ENCODE measurements around the gene METRNL.

METRNL gene

DNA sequence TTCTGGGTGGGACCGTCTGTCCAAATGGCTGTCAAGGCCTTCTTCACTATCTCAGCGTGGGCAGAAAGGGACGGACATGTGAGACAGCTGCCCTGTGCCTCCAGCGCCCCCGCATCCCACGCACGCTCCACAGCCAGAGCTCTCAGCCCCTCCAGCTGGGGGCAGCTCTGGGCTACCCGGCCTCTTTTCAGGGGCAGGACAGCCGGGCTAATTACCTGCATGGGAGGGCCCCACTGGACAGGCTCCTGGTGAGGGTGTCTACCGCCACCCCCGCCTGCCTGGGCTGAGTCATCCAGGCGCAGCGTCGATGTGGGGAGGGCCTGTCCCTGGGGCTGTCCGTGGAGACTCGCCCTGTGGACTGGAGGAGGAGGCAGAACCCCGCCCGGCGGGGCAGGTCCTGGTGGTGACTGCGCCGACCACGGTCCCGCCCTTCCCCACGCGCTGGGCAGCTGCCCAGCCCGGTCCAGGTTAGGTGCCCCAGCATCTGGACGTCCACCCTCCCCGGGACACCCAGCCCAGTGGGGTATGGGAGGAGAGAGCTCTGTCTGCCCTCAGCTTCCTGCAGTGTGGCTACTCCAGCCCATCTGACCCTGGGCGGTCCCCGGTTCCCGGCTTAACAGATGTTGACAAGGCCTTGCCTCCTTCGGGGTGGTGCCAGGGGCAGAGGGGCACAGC is 5.9 kb upstream of the METRNL start:
- Histone ChIP-seq H3K27ac (ENCODE audit: low read depth, low read length) (no peak overlapping the region), H3K79me2 (ENCODE audit: control insufficient read depth, low read length) (no peaks in the 10 kb centered on the region), H3K36me3 (ENCODE audit: control insufficient read depth, low read length) (no peaks in the 10 kb centered on the region), H4K20me1 (ENCODE audit: control insufficient read depth, insufficient read depth, low read depth, low read length) (no peaks in the 10 kb centered on the region), H3K9me2 (replicated peaks; ENCODE audit: control insufficient read depth, low read length) (no peaks in the 10 kb centered on the region), H3F3A (ENCODE audit: control insufficient read depth, insufficient read depth) (peaks cover 2% of the 10 kb centered on the region; the same call in 1 of the 2 replicates), H3K4me2 (ENCODE audit: low read length) (no peak overlapping the region), H3K4me3 (ENCODE audit: low read length) (no peak overlapping the region), H3K4me1 (ENCODE audit: control insufficient read depth, low read length) (peaks cover 7% of the 10 kb centered on the region), H3K27me3 (ENCODE audit: control insufficient read depth, low read length) (peaks cover 14% of the 10 kb centered on the region), H3K9me3 (ENCODE audit: control insufficient read depth, insufficient read depth, low read length) (no peaks in the 10 kb centered on the region)
- no peak for TF ChIP-seq EZH2phosphoT487 (IDR thresholded peaks at IDR 0.05; ENCODE audit: borderline replicate concordance, low read length)
- TF ChIP-seq, protein P1, sequence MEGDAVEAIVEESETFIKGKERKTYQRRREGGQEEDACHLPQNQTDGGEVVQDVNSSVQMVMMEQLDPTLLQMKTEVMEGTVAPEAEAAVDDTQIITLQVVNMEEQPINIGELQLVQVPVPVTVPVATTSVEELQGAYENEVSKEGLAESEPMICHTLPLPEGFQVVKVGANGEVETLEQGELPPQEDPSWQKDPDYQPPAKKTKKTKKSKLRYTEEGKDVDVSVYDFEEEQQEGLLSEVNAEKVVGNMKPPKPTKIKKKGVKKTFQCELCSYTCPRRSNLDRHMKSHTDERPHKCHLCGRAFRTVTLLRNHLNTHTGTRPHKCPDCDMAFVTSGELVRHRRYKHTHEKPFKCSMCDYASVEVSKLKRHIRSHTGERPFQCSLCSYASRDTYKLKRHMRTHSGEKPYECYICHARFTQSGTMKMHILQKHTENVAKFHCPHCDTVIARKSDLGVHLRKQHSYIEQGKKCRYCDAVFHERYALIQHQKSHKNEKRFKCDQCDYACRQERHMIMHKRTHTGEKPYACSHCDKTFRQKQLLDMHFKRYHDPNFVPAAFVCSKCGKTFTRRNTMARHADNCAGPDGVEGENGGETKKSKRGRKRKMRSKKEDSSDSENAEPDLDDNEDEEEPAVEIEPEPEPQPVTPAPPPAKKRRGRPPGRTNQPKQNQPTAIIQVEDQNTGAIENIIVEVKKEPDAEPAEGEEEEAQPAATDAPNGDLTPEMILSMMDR (IDR thresholded peaks at IDR 0.05; ENCODE audit: low read depth, low read length, poor library complexity, severe bottlenecking) = no peak

DNA sequence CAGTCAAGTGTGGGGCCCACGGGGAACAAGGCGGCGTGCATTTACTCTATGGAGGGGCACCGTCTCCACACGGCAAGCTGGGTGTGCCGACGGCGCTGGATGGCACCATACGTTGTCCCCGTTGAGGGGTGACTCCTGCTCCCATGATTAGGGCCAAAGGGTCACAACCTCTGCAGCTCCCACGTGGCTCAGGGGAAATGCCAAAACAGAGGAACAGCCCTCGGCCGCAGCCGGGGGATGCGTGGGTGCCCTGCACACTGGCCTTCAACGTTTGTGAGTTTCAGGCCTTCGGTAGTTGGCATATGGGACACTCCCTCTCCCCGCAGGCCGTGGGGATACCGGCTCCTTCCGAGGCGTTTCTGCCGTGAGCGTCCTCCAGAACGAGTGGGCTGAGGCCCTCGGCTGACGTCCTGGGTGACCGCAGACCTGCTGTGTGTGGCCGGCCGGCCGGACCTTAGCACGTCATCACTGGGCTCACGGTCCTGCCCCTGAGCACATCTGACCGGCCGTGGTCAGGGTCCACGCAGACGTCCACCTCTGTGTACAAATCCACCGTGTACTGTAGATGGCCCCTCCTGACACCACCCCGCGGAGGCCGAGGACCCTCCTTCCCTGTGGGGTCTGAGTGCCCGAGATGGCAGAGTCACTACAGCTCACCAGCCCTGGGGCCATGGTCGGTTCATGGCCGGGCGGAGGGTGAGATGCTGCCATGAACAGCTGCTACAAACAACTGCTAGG is 4.8 kb upstream of the METRNL start:
- H4K20me1 ChIP-seq (ENCODE audit: control insufficient read depth, insufficient read depth, low read depth, low read length) = no peaks in the 10 kb centered on the region
- peaks cover 16% of the 10 kb centered on the region for H3K27me3 ChIP-seq (ENCODE audit: control insufficient read depth, low read length)
- H3F3A ChIP-seq (ENCODE audit: control insufficient read depth, insufficient read depth) = peaks cover 2% of the 10 kb centered on the region; the same call in 1 of the 2 replicates
- H3K4me1 ChIP-seq (ENCODE audit: control insufficient read depth, low read length) = peaks cover 12% of the 10 kb centered on the region
- no peaks in the 10 kb centered on the region for H3K9me3 ChIP-seq (ENCODE audit: control insufficient read depth, insufficient read depth, low read length)
- no peaks in the 10 kb centered on the region for H3K79me2 ChIP-seq (ENCODE audit: control insufficient read depth, low read length)
- H3K36me3 ChIP-seq (ENCODE audit: control insufficient read depth, low read length) = no peaks in the 10 kb centered on the region
- no peak overlapping the region for H3K27ac ChIP-seq (ENCODE audit: low read depth, low read length)
- no peak for TF ChIP-seq EZH2phosphoT487 (IDR thresholded peaks at IDR 0.05; ENCODE audit: borderline replicate concordance, low read length)
- TF ChIP-seq, protein P1 (IDR thresholded peaks at IDR 0.05; ENCODE audit: low read depth, low read length, poor library complexity, severe bottlenecking) = no peak
- no peak overlapping the region for H3K4me2 ChIP-seq (ENCODE audit: low read length)
- no peak overlapping the region for H3K4me3 ChIP-seq (ENCODE audit: low read length)
- no peaks in the 10 kb centered on the region for H3K9me2 ChIP-seq (replicated peaks; ENCODE audit: control insufficient read depth, low read length)

DNA sequence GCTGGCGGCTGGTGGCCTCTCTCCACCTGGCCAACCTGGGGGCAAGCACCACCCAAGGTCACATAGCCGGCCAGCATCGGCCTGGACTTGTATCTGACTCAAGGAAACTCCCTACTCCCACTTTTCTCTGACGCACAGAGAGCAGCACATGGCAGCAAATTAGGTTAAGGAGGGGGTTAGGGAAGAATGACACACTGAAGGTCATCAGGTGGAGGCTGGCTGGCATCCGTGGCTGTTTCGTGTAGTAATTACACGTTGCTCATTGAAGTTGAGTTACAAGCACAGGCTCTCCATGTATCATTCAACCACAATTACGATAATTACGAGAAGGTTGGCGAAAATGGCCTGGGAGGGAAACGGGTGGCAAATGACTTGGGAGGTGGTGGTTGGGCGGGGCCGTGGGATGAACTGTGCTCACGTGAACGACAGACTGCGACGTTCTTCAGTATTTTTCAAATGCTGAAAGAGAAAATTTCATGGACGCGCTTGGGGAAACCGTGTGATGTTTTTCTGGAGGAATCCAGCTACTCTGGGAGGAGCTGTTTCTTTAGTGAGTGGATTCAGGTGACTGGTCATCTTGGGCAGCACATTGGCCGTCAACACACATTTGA is 4.0 kb upstream of the METRNL start:
- Histone ChIP-seq H3F3A (ENCODE audit: control insufficient read depth, insufficient read depth) (peaks cover 2% of the 10 kb centered on the region; the same call in 1 of the 2 replicates), H3K4me1 (ENCODE audit: control insufficient read depth, low read length) (peaks cover 12% of the 10 kb centered on the region)

More for the DNA sequence above, 4.0 kb upstream of the METRNL start:
- Histone ChIP-seq H3K9me2 (replicated peaks; ENCODE audit: control insufficient read depth, low read length) (no peaks in the 10 kb centered on the region), H3K4me2 (ENCODE audit: low read length) (no peak overlapping the region), H4K20me1 (ENCODE audit: control insufficient read depth, insufficient read depth, low read depth, low read length) (no peaks in the 10 kb centered on the region), H3K27ac (ENCODE audit: low read depth, low read length) (no peak overlapping the region), H3K36me3 (ENCODE audit: control insufficient read depth, low read length) (no peaks in the 10 kb centered on the region), H3K79me2 (ENCODE audit: control insufficient read depth, low read length) (0 out of 2 replicates have a peak, but pooled peaks cover 3% of the 10 kb centered on the region), H3K9me3 (ENCODE audit: control insufficient read depth, insufficient read depth, low read length) (no peaks in the 10 kb centered on the region), H3K4me3 (ENCODE audit: low read length) (no peak overlapping the region), H3K27me3 (ENCODE audit: control insufficient read depth, low read length) (peaks cover 16% of the 10 kb centered on the region)
- no peak for TF ChIP-seq EZH2phosphoT487 (IDR thresholded peaks at IDR 0.05; ENCODE audit: borderline replicate concordance, low read length)
- TF ChIP-seq, protein P1 (IDR thresholded peaks at IDR 0.05; ENCODE audit: low read depth, low read length, poor library complexity, severe bottlenecking) = no peak
